Mesodermal cell (in vitro differentiated cells): ENCODE data around the gene ANKRD13C.

ENCODE experiments used
- H3K27ac ChIP-seq: 2 replicates; pipeline ENCODE4 v1.7.0; 2013; ENCODE audit warnings: mild to moderate bottlenecking, low read depth, low read length, moderate library complexity; ENCODE audit not compliant: severe bottlenecking
- H3K36me3 ChIP-seq: 2 replicates; pipeline ENCODE4 v1.7.1; 2013; ENCODE audit warnings: mild to moderate bottlenecking, low read length, moderate library complexity; ENCODE audit not compliant: control insufficient read depth, insufficient read depth
- H3K4me1 ChIP-seq: one replicate; pipeline ENCODE4 v1.7.1; 2013; ENCODE audit warnings: mild to moderate bottlenecking, low read length; ENCODE audit not compliant: insufficient read depth, control insufficient read depth, poor library complexity, severe bottlenecking
- H3K4me3 ChIP-seq: 2 replicates; pipeline ENCODE4 v1.7.0; 2013; ENCODE audit warnings: low read length, control low read depth, mild to moderate bottlenecking; ENCODE audit not compliant: insufficient read depth, poor library complexity, severe bottlenecking; ENCODE audit errors: extremely low read depth
- H3K9me3 ChIP-seq: 2 replicates; pipeline ENCODE4 v1.7.1; 2013; ENCODE audit warnings: mild to moderate bottlenecking, low read length, moderate library complexity; ENCODE audit not compliant: control insufficient read depth
- WGBS, 2 experiments: methylation state at CpG; one replicate each; pipeline ENCODE4 v1.1.5; 2013; ENCODE audit warnings: missing lambda C conversion rate in 2 of 2; ENCODE audit not compliant: insufficient coverage in 2 of 2; 5-methylcytosine and 5-hydroxymethylcytosine counted together

ANKRD13C gene

GRCh38 chr1:70220517-70221237 is 133.8 kb downstream of the ANKRD13C start:
- Histone ChIP-seq H3K9me3 (no peaks in the 10 kb centered on the region), H3K27ac (peak overlapping the region; percentile 97), H3K36me3 (peaks cover 36% of the 10 kb centered on the region), H3K4me1 (peaks cover 12% of the 10 kb centered on the region), H3K4me3 (peak overlapping the region; percentile 75)
- 32 to 56% methylated on average over 6 to 8 of the region's 17 CpGs for WGBS, 2 experiments

- 86 to 100% methylated on average over 1 to 2 of the region's 2 CpGs for WGBS, 2 experiments
- Histone ChIP-seq H3K4me3 (no peak overlapping the region), H3K4me1 (peaks cover 12% of the 10 kb centered on the region), H3K9me3 (no peaks in the 10 kb centered on the region), H3K27ac (peak overlapping the region; percentile 41), H3K36me3 (peaks cover 39% of the 10 kb centered on the region)
Observed at GRCh38 chr1:70220015-70220414, 134.5 kb downstream of the ANKRD13C start.

- H3K4me1 ChIP-seq: no peaks in the 10 kb centered on the region
- peaks cover 52% of the 10 kb centered on the region for H3K36me3 ChIP-seq
Observed at GRCh38 chr1:70211541-70211940, 143.0 kb downstream of the ANKRD13C start.

GRCh38 chr1:70210820-70211219 is 143.7 kb downstream of the ANKRD13C start:
- WGBS, 2 experiments: no CpG with 5 or more reads among the region's 1 CpG
- Histone ChIP-seq H3K36me3 (peaks cover 47% of the 10 kb centered on the region), H3K27ac (no peak overlapping the region), H3K4me3 (no peak overlapping the region), H3K9me3 (no peaks in the 10 kb centered on the region), H3K4me1 (no peaks in the 10 kb centered on the region)

More at GRCh38 chr1:70211541-70211940, 143.0 kb downstream of the ANKRD13C start:
- Histone ChIP-seq H3K27ac (no peak overlapping the region), H3K9me3 (no peaks in the 10 kb centered on the region), H3K4me3 (no peak overlapping the region)
